Stimulated activated CD8-positive, alpha-beta memory T cell treated with anti-CD3 and anti-CD28 coated beads, Interleukin-7, amount 100 ng/mL, for 48 hours (primary cell): Measurements from ENCODE around the gene HSP90B1.

ENCODE experiments used
- DNase-seq, 2 donors: peaks; one replicate each; pipeline ENCODE4 v3.0.0-alpha.2; 2020; ENCODE audit warnings: low read depth in 1 of 2; ENCODE audit errors: extremely low read depth in 1 of 2

HSP90B1 gene

DNA sequence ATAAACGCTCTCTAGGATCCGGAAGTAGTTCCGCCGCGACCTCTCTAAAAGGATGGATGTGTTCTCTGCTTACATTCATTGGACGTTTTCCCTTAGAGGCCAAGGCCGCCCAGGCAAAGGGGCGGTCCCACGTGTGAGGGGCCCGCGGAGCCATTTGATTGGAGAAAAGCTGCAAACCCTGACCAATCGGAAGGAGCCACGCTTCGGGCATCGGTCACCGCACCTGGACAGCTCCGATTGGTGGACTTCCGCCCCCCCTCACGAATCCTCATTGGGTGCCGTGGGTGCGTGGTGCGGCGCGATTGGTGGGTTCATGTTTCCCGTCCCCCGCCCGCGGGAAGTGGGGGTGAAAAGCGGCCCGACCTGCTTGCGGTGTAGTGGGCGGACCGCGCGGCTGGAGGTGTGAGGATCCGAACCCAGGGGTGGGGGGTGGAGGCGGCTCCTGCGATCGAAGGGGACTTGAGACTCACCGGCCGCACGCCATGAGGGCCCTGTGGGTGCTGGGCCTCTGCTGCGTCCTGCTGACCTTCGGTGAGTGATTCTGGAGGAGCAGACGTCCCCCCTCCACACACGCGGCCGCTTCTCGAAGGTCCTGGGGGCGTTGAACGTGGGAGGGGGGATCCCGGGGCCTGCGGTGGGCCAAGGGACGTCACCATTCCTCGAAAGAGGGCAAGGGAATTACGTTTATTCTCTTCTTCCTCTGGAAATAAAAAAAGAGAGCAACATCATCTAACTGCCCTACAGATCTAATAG lies at the start of gene HSP90B1:
Gene HSP90B1, plus strand, starts transcription at position 377 of the 753 bp plus-strand sequence. Its CDS starts 106 bp downstream, at position 483.
- DNase-seq = peak; percentile 99

DNA sequence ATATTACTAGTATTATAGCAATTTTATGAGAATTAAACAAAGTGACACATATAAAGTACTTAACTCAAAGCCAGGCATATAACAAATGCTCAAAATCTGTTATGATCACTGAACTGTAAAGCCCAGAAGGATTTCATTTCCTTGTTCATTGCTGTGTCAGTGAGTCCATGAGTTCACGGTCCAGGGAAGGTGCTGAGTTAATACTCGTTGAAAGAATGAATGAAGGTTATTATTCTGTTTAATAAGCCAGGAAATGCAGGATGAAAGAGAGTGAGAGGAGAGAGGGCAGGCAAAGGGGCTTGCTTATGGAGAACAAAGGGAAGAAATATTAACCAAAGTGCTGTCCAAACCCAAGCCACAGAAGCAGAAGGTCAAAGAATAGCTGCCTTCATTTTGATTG lies 48.9 kb upstream of the HSP90B1 start:
- DNase-seq = no peak

DNA sequence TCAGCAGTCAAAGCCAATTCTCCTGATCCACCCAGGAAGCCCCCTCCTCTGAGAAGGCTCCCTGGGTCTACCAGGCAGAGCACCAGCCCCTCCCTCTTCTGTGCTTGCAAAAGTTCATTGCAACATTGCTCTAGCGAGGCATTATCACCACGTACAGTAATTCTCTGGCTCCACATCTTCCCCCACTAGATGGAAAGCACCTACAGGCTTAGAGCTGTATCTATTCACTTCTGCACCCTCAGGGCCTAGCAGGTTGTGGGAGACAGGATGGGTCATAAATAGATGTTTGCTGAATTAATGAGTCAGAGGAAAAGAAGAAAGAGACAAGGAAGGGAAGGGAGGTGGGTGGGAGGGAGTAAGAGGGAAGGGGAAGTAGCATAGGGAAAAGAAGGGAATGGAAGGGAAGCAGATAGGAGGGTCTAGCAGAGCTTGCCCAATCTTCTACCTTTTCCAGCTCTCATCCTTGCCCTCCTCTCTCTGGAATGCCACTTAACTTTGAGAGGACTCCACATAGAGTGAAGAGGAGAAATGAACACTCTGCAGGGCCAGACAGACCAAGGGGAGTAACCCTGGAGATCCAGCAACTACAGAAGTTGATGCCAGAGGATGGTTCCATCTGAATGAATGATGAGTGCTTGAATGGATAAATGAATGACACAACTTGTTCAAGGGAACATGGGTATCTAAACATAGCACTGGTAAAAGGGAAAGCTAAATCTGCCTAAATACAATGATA lies 47.2 kb upstream of the HSP90B1 start:
- no peak for DNase-seq

DNA sequence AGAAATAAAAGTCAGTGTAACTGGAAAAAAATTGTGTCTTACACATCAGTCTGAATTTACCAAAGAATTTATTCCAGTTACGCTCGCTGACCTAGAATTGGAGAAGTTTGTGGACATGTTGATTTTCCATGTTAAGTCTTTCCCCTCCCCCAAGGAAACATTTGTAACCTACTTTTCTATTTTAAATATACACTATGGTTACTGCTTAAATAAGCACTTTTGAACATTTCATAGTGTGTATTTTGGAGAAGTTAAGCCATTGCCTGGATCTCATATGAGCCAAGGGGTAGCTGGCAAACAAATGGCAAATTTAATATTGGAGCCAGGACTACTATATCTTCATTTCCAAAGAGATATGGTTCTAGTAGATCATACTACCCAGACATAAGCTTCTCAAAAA lies 46.3 kb upstream of the HSP90B1 start:
- DNase-seq = no peak

DNA sequence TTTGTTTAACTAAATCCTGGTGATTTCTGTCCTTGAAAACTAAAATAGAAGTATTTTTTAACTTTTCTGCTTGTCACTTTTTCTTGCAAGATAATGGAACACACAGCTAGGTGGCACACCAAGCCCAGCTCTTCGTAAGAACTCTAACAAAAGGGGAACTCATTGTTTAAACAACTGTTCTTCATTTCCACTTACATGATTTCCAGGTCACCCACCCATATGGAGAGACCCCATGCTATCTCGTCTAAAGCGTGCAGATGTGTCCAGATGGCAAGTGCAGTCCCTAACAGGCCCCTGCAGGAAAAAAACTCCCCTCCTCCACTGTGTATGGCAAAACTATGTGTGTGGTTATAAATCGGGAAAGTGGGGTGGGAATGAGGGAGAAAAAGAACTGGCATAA lies 45.9 kb upstream of the HSP90B1 start:
- no peak for DNase-seq

DNA sequence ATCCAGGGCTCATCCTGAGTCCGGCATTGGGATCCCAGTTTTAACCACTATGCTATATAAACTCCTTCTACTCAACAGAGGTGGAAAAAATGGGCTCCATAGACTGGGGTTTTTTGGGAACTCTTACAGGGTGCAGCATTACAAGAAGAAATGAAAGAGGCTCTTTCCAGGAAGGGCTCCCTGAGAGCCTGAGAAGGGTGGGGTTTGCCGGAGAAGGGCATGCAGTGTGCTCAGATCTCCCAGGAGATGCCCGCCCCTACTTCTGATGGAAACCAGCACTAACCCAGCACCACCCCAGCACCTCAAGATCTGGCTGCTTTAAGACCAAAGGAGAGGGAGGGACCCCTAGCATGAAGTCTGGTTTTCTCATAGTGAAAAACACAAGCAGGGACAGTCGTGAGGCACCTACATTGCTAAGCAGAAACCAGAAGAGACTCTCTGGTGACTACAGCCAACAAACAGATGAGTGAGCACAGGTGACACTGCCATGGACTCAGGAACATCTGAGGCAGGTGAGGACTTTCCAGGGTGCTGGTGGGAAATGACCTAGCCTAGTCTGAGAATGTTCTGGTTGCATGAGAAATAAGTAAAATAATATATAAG lies 43.9 kb upstream of the HSP90B1 start:
- DNase-seq = no peak

DNA sequence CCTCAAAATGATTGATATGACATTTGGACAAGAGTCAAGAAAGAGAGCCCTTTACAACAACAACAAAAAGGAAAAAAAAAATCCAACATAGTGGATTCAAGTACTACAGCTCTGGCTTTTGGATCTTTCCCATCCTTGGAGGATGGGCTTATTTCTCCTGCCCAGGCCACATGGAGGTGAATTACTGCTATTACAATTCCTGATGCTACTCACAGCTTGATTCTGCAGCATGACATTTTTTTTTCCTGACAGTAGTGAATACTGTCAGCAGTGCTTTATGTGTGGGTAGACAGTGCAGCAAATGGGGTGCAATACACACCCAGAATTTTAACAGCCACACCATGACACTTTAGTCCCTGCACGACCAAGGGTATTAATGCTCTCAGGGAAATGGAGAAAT lies 42.5 kb upstream of the HSP90B1 start:
- DNase-seq = no peak

DNA sequence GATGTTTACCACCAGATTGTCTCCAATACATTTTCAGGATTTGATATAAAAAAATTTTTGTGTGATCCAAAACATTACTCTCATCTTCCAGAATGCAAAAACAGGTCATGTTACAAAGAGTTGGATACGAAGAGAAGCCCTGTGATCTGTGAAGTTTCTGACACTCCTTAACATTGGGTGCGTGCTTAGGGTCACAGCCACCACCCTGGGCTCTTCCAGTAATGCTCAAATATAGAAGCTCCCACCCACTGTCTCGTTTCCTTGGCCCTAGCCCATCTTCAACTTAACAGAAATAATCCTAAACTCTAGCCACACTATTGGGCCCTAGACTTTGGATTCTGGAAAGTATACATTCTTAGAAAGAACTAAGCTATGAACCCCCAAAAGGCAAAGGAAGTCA lies 32.9 kb upstream of the HSP90B1 start:
- no peak for DNase-seq

DNA sequence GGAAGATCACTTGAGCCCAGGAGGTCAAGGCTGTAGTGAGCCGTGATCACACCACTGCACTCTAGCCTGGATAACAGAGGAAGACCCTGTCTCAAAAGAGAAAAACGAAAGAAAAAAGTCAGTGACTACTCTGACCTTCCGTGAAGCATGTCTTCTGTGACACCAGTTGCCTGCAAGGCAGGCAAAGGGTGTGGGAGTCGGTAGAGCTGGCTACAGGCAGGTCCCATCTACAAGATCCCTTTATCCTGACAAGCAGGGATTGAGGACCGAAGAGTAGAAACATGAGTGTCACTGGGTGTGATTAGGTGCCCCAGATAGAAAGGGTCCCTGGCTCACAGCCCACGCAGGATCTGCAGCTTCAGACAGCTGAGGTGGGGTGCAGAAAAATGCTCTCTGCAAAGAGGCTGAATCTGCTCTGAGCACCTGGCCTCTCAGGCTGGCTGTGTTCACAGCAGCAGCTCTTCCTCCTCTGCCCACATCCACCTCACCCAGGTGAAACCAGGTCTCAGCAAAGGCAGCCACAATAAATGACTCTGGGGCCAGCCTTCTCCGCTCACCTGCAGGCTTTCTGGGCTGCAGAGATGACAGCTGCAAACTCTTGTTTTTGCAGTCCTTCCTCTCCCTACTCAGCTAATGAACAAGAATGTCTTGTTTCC lies 28.6 kb upstream of the HSP90B1 start:
- no peak for DNase-seq

DNA sequence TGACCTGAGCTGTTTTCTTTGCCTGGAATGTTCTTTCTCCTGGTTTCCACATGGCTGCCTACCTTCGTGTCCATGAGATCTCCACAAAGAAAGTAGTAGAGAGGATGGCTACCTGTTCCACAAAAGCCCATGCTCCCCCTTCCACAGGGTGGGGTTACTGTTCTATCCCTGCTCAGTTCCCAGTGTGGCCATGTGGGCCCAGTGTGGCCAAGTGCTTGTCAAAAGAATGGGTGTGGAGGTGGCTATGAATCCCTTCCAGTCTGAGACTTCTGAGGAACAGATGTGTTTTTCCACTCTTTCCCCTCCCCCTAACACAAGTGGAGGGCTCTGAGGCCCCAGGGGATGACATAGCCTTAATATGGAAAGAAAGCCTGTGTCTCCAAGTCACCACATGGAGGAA lies 26.2 kb upstream of the HSP90B1 start:
- no peak for DNase-seq

DNA sequence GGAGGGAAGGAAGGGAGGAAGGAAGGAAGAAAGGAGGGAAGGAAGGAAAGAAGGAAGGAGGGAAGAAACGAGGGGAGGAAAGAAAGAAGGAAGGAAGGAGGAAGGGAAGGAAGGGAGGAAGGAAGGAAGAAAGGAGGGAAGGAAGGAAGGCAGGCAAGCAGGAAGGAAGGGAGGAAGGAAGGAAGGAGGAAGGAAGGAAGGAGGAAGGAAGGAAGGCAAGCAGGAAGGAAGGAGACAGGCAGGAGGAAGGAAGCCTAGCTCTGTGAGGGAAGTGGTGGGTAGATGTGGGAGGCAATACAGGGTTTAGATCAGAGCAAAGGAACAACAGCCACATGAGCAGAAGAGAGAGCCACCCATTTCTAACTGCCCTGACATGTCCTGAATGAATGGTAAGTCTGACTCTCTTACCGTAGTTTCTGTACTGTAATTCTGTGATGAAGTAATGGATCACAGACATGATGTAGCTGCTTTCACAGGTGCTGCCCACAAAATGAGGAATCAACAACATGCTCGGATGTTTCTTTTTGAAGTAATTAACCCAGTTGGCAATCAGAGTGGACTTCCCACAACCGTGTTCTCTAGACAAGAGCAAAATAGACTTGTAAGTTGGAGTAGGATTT lies 24.4 kb upstream of the HSP90B1 start:
- no peak for DNase-seq

DNA sequence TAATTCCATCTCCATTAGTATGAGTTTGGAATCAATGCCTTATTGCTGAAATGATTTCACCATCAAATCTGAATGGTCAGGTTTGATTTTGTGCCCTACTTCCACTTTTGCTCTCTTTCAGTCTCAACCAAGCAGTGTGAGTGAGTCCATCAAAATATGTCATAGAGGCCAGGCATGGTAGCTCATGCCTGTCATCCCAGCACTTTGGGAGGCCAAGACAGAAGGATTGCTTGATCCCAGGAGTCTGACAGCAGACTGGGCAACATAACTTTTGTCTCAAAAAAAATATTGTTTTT lies 22.0 kb upstream of the HSP90B1 start:
- no peak for DNase-seq

DNA sequence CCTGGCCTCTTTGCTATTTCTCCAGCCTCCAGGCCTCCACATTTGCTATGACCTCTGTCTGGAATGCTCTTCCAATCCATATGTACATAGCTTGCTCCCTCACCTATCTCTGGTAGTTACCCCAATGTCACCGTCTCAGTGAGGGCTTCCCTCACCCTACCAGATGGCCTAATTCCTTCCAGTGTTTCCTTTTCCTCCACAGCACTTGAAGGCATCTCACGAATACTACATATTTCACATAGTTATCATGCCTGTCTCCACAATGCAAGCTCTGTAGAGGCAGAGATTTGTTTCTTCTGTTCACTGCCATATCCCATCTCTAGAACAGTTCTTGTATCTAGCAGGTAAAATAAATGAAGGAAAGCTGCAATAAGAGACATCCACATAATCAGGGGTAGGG lies 21.3 kb upstream of the HSP90B1 start:
- no peak for DNase-seq

DNA sequence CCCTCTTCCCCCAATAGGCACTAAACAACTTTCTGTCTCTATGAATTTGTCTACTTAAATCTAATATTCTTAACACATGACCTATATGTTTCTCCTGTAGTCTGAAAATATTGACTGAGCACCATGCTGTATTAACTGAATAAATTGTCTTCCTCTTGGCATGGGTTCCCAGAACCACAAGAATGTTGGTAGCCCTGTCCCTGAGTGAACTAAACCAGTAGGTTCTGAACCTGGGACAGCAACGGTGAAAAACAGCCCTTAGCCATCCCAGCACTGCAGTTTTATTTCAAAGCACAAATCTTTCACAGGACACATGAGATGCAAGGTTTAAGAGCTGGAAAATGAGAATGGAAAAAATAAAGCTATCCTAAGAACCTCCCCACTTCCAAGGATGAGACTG lies 20.4 kb upstream of the HSP90B1 start:
- DNase-seq = no peak

DNA sequence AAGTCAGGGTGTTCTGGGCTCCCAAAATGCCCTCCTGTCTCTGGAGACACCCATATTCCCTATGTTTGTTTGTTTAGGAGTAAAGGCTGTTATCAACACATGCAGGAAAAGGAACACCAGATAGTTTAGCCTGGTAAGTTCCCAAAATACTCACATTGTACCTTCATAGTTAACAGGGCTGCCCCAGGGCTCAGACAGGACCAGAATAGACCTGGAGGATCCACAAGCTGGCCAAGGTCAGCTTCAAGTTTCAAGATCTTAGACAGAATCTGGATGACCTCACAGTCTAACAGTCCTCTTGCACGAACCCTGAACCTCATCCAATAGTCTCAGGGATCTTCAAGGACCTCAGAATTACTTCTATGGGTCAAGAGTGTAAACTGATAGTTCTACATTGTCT lies 18.1 kb upstream of the HSP90B1 start:
- DNase-seq = no peak

DNA sequence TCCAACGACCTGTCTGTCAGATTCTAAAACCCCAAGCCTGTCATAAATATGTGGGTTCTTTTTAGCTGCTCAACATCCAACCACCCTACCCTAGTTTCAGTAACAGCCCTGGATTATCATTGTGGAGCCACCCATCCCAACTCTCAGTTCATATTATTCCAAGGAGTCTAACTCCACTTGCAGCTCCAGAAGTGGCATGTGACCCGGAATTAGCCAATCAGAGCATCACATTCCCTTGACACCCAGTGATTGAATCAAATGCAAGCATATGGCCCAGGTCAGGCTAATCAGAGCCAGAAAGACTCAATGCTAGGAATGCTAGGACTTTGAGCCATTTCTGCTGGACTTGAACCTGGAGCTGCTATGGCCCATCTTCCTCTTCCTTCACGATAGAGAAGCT lies 17.1 kb upstream of the HSP90B1 start:
- no peak for DNase-seq

DNA sequence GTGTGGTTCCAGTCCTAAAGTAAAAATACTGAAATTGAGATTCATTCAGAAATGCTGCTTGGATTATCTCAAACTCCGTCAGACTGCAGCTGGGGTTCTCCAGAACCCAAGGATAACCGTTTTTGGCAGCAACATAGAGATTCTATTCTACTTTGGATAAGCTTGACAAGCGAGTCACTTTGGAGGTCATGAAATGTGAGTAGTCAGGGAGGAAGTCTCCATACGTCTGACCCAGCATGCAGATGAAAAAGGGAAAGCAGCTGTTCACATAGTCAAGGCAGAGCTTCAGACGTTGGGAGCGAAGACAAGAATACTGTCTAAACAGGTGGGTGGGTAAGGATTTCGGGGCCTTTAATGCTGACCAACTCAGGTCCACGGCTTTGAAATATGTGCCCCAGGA lies 14.9 kb upstream of the HSP90B1 start:
- DNase-seq = no peak

DNA sequence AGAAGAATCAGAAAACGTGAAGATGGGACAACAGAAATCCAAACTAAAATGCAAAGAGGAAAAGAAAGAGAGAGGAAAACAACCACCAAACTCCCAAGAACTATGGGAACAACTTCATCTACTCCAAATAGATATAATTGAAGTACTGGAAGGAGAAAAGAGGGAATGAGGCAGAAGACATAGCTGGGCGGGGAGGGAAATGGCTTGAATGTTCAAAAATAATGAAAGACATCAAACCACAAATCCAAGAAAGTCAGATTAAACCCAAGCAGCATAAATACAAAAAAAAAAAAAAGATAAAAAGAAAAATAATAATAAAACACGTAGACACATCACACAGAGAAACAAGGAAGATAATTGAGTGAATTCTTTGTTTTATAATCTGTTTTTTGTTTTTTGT lies 12.3 kb upstream of the HSP90B1 start:
- DNase-seq = no peak

DNA sequence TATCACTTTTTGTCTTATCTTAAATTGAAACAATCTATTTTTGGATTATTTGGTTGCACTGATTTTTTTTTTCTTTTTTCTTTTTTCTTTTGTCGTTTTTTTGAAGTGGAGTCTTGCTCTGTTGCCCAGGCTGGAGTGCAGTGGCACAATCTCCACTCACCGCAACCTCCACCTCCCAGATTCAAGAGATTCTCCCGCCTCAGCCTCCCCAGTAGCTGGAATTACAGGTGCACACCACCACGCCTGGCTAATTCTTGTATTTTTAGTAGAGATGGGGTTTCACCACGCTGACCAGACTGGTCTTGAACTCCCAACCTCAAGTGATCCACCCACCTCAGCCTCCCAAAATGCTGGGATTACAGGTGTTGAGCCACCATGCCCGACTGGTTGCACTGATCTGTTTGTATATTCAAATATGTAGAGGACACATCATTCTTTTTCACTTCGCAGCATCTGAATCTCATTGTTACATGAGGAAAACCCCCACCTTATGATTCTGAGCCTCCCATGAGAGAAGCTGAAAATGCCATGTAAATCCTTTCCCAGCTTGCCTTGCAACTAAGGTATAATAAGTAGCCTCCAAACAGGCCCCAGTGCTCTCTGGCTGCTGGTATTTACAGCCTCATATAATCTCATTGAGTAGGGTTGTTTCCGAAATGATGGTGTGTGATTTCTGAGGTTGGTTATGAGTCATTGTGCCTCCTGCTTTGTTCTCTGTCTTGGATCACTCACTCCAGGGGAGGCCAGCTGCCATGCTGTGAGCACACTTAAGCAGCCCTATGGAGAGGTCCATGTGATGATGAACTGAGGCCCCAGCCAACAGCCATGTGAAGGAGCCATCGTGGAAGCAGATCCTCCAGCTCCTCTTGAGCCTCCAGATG lies 5.2 kb upstream of the HSP90B1 start:
- DNase-seq = peak; percentile 23 to 61

DNA sequence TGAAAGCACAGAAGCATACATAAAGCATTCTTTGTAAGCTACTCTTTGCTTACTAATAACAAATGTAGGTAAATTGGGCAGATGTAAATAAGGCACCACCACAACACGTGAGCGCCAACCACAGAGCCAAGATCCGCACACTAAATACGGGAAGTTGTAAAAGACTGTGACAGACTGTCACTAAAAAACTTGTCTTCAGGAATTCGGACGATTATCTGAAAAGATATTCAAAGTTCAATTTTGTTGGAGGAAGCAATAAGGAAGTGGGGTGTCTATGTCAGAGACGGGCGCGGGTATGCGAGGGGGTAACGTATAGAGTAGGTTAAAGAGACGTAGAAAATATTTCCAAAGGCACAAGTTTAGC lies 1.5 kb upstream of the HSP90B1 start:
- no peak for DNase-seq
